ENCODE data around the gene ANO8. TPM values are rescaled to one million over a fixed set of nuclear protein-coding genes. Genes with fewer than 3 reads are reported as not detected.
"Not testable (repeated sequence)": the region's sequence is repeated elsewhere in the genome, so short reads cannot be mapped to it uniquely, and the experiment has no call there.

The ANO8 gene
- polyA plus RNA-seq, 3 donors = 0.11 to 14.1 TPM; not detected in 1

- intact Hi-C loops (cut with micrococcal nuclease) = no loop called here
- Mint-ChIP-seq H3K27ac (peak overlapping the region; percentile 70 to 90 (median 84)), H3K4me1 (peaks cover 12% of the 10 kb centered on the region), H3K36me3 (no peaks in the 10 kb centered on the region), H3K27me3 (ENCODE audit: low read depth in 3 of 3) (peaks cover 0 to 10% (median 1%) of the 10 kb centered on the region in 3 donors), H3K9me3 (no peaks in the 10 kb centered on the region), H3K4me3 (peak overlapping the region; percentile 32 to 79)
- no peaks in the 10 kb centered on the region for H4K20me1 ChIP-seq (ENCODE audit: insufficient read depth, low read length)
- no peak for TF ChIP-seq CTCF (IDR thresholded peaks at IDR 0.05)
- H3K27ac ChIP-seq (ENCODE audit: low read depth in 1 of 2, low read length in 2 of 2) = peak overlapping the region in 1 of 2 donors; percentile 71
- peak overlapping the region in 1 of 3 experiments; percentile 63 for H3K4me3 ChIP-seq (replicated peaks in 1 of 3; ENCODE audit: low read depth in 2 of 3, low read length in 3 of 3)
- peaks cover 14 to 18% of the 10 kb centered on the region in 2 donors for H3K4me1 ChIP-seq (ENCODE audit: control insufficient read depth in 1 of 2, insufficient read depth in 2 of 2, low read length in 2 of 2)
- no peaks in the 10 kb centered on the region for H3K9me3 ChIP-seq (replicated peaks in 1 of 2; ENCODE audit: control insufficient read depth in 1 of 2, insufficient read depth in 1 of 2, low read length in 2 of 2)
- 0% methylated on average over 5 of the region's 8 CpGs for WGBS (ENCODE audit: insufficient coverage)
- no peaks in the 10 kb centered on the region for H3K36me3 ChIP-seq (replicated peaks in 1 of 2; ENCODE audit: control insufficient read depth in 1 of 2, insufficient read depth in 2 of 2, low read length in 2 of 2)
- peak overlapping the region; percentile 57 for H2AFZ ChIP-seq (ENCODE audit: insufficient read depth, low read depth, low read length, poor library complexity, severe bottlenecking)
- peak; percentile 58 to 90 (median 88) for DNase-seq
- H3K4me2 ChIP-seq (replicated peaks; ENCODE audit: extremely low read depth, low read length, poor library complexity, severe bottlenecking) = peak overlapping the region; percentile 61
- H3K27me3 ChIP-seq (ENCODE audit: control insufficient read depth in 2 of 2, insufficient read depth in 2 of 2, low read length in 2 of 2) = no peaks in the 10 kb centered on the region
- no peaks in the 10 kb centered on the region for H3K79me2 ChIP-seq (ENCODE audit: insufficient read depth, low read length)
- no peak overlapping the region for H3K9ac ChIP-seq (ENCODE audit: insufficient read depth, low read length, poor library complexity, severe bottlenecking)
These were observed 35.5 kb upstream of the ANO8 start for GRCh38 chr19:17370026-17370587.

GRCh38 chr19:17365361-17365760, 30.7 kb upstream of the ANO8 start:
- WGBS (ENCODE audit: insufficient coverage) = 98% methylated on average over 22 of the region's 22 CpGs
- no peak for TF ChIP-seq CTCF (IDR thresholded peaks at IDR 0.05)
- Histone ChIP-seq H3K79me2 (ENCODE audit: insufficient read depth, low read length) (no peaks in the 10 kb centered on the region), H3K4me3 (replicated peaks in 1 of 3; ENCODE audit: low read depth in 2 of 3, low read length in 3 of 3) (no peak overlapping the region), H2AFZ (ENCODE audit: insufficient read depth, low read depth, low read length, poor library complexity, severe bottlenecking) (no peak overlapping the region), H3K4me2 (replicated peaks; ENCODE audit: extremely low read depth, low read length, poor library complexity, severe bottlenecking) (no peak overlapping the region), H3K4me1 (ENCODE audit: control insufficient read depth in 1 of 2, insufficient read depth in 2 of 2, low read length in 2 of 2) (peaks cover 9 to 11% of the 10 kb centered on the region in 2 donors), H3K27ac (ENCODE audit: low read depth in 1 of 2, low read length in 2 of 2) (no peak overlapping the region), H3K9me3 (replicated peaks in 1 of 2; ENCODE audit: control insufficient read depth in 1 of 2, insufficient read depth in 1 of 2, low read length in 2 of 2) (no peaks in the 10 kb centered on the region), H3K9ac (ENCODE audit: insufficient read depth, low read length, poor library complexity, severe bottlenecking) (no peak overlapping the region), H3K36me3 (replicated peaks in 1 of 2; ENCODE audit: control insufficient read depth in 1 of 2, insufficient read depth in 2 of 2, low read length in 2 of 2) (no peaks in the 10 kb centered on the region), H3K27me3 (ENCODE audit: control insufficient read depth in 2 of 2, insufficient read depth in 2 of 2, low read length in 2 of 2) (no peaks in the 10 kb centered on the region), H4K20me1 (ENCODE audit: insufficient read depth, low read length) (no peaks in the 10 kb centered on the region)
- Mint-ChIP-seq H3K4me1 (peaks cover 7% of the 10 kb centered on the region), H3K9me3 (no peaks in the 10 kb centered on the region), H3K27me3 (ENCODE audit: low read depth in 3 of 3) (peaks cover 0 to 12% (median 6%) of the 10 kb centered on the region in 3 donors), H3K36me3 (no peaks in the 10 kb centered on the region), H3K4me3 (no peak overlapping the region), H3K27ac (no peak overlapping the region)
- intact Hi-C loops (cut with micrococcal nuclease) = no loop called here
- no peak for DNase-seq

DNA sequence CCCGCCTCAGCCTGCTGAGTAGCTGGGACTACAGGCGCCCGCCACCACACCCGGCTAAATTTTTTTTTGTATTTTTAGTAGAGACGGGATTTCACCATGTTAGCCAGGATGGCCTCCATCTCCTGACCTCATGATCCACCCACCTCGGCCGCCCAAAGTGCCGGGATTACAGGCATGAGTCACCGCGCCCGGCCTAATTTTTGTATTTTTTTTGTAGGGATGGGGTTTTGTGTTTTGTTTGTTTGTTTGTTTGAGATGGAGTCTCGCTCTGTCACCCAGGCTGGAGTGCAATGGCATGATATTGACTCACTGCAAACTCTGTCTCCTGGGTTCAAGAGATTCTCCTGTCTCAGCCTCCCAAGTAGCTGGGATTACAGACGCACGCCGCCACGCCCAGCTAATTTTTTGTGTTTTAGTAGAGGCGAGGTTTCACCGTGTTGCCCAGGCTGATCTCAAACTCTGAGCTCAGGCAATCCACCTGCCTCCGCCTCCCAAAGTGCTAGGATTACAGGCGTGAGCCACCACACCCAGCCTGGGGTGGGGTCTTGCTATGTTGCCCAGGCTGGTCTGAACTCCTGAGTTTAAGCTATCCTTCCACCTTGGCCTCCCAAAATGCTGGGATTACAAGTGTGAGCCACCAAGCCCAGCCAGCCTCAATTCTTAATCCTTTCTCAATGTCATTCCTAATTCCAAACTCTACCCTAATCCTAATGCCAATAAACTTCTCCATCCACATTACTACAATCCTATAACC, 29.4 kb upstream of the ANO8 start:
- H3K4me1 Mint-ChIP-seq; H3K4me3 Mint-ChIP-seq; H3K9me3 Mint-ChIP-seq; DNase-seq; H3K4me1 ChIP-seq (ENCODE audit: control insufficient read depth in 1 of 2, insufficient read depth in 2 of 2, low read length in 2 of 2); H3K4me3 ChIP-seq (replicated peaks in 1 of 3; ENCODE audit: low read depth in 2 of 3, low read length in 3 of 3); H4K20me1 ChIP-seq (ENCODE audit: insufficient read depth, low read length); H3K36me3 ChIP-seq (replicated peaks in 1 of 2; ENCODE audit: control insufficient read depth in 1 of 2, insufficient read depth in 2 of 2, low read length in 2 of 2); H3K79me2 ChIP-seq (ENCODE audit: insufficient read depth, low read length); H3K4me2 ChIP-seq (replicated peaks; ENCODE audit: extremely low read depth, low read length, poor library complexity, severe bottlenecking); H2AFZ ChIP-seq (ENCODE audit: insufficient read depth, low read depth, low read length, poor library complexity, severe bottlenecking); H3K27me3 ChIP-seq (ENCODE audit: control insufficient read depth in 2 of 2, insufficient read depth in 2 of 2, low read length in 2 of 2); intact Hi-C loops (cut with micrococcal nuclease); H3K9ac ChIP-seq (ENCODE audit: insufficient read depth, low read length, poor library complexity, severe bottlenecking); H3K27ac ChIP-seq (ENCODE audit: low read depth in 1 of 2, low read length in 2 of 2); H3K36me3 Mint-ChIP-seq; H3K9me3 ChIP-seq (replicated peaks in 1 of 2; ENCODE audit: control insufficient read depth in 1 of 2, insufficient read depth in 1 of 2, low read length in 2 of 2): not testable (repeated sequence)
- H3K27me3 Mint-ChIP-seq (ENCODE audit: low read depth in 3 of 3) = peaks cover 0 to 12% (median 6%) of the 10 kb centered on the region in 3 donors
- WGBS (ENCODE audit: insufficient coverage) = 100% methylated on average over 2 of the region's 20 CpGs
- peak overlapping the region in 1 of 7 donors; percentile 15 for H3K27ac Mint-ChIP-seq

Measured in CD14-positive monocyte (primary cell).